CD4-positive, alpha-beta T cell treated with Interleukin-6 for 4 hours (primary cell): ENCODE measurements around the gene RHEX.
"Not testable (repeated sequence)": the region's sequence is repeated elsewhere in the genome, so short reads cannot be mapped to it uniquely, and the experiment has no call there.

Experiments
- DNase-seq: peaks from one replicate; pipeline ENCODE4 v3.0.0-alpha.2; 2020; ENCODE audit warnings: mixed read lengths

The RHEX gene

GRCh38 chr1:206060844-206061243, 7.9 kb downstream of the RHEX start:
- no peak for DNase-seq

GRCh38 chr1:206062464-206062863, 9.5 kb downstream of the RHEX start:
- no peak for DNase-seq

GRCh38 chr1:206064001-206064400, 11.0 kb downstream of the RHEX start:
- DNase-seq: not testable (repeated sequence)

GRCh38 chr1:206064501-206064900, 11.5 kb downstream of the RHEX start:
- not testable (repeated sequence) for DNase-seq

GRCh38 chr1:206065547-206066145, 12.7 kb downstream of the RHEX start:
- no peak for DNase-seq

GRCh38 chr1:206066479-206067171, 13.7 kb downstream of the RHEX start:
- DNase-seq: no peak

- DNase-seq: no peak
These were observed 14.7 kb downstream of the RHEX start for GRCh38 chr1:206067486-206068227.

- no peak for DNase-seq
These were observed 15.3 kb downstream of the RHEX start for GRCh38 chr1:206068314-206068713.

- no peak for DNase-seq
These were observed 17.8 kb downstream of the RHEX start for GRCh38 chr1:206070627-206071304.

- DNase-seq: no peak
These were observed 21.9 kb downstream of the RHEX start for GRCh38 chr1:206074839-206075238.

GRCh38 chr1:206075786-206076755, 23.1 kb downstream of the RHEX start:
- DNase-seq: no peak

- no peak for DNase-seq
These were observed 26.2 kb downstream of the RHEX start for GRCh38 chr1:206079135-206079534.

GRCh38 chr1:206080026-206080820, 27.2 kb downstream of the RHEX start:
- DNase-seq: no peak

GRCh38 chr1:206081856-206082255, 28.9 kb downstream of the RHEX start:
- no peak for DNase-seq

- DNase-seq: no peak
These were observed 30.1 kb downstream of the RHEX start for GRCh38 chr1:206082831-206083695.

GRCh38 chr1:206083750-206084149, 30.8 kb downstream of the RHEX start:
- no peak for DNase-seq

- DNase-seq: no peak
These were observed 34.1 kb downstream of the RHEX start for GRCh38 chr1:206087091-206087490.

- no peak for DNase-seq
These were observed 36.4 kb downstream of the RHEX start for GRCh38 chr1:206089341-206089740.

GRCh38 chr1:206094024-206094423, 41.1 kb downstream of the RHEX start:
- DNase-seq: no peak

- DNase-seq: no peak
These were observed 44.4 kb downstream of the RHEX start for GRCh38 chr1:206097381-206097780.
